NCI-H2171 (cell line): Measurements from ENCODE around the gene RNF20.
A peak's percentile ranks its signal among the peaks of the same experiment; 100 is the strongest.
"Not testable (repeated sequence)": the region's sequence is repeated elsewhere in the genome, so short reads cannot be mapped to it uniquely, and the experiment has no call there.

ENCODE experiments used
- DNase-seq: peaks from one replicate; lab custom pipeline; 2025; lab: John Stamatoyannopoulos, UW

Gene RNF20

DNA sequence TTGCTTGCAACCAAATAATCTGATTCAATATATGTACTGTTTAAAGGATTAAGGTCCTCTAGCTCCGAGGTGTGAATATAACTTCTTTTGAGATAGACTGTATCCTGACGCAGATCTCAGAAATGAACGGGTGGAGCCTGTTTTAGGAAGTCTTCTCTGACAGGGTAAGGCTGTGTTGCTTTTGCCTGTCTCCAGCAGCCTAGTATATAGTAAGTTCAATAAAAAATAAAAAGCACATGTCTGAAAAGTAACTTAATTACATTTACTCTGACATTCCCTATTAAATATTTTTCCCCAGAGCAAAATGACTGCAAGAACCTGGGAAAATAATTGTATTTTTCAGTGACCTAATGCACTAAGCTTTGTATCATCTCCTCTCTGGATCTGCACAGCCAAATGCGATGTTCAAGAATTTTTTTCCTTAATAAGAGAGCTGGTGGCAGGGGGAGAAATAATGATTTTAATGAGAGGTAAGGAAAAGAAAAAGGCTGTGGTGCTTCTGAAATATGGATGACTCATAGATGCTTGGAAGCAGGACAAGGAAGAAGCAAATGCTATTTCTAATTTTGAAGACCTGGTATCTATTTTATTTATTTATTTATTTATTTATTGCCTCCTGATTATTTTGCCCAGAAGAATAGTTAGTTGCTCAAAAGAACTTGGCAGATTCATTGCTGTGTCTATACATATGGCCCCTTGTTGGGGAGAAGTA is 53.8 kb downstream of the RNF20 start:
- no peak for DNase-seq

DNA sequence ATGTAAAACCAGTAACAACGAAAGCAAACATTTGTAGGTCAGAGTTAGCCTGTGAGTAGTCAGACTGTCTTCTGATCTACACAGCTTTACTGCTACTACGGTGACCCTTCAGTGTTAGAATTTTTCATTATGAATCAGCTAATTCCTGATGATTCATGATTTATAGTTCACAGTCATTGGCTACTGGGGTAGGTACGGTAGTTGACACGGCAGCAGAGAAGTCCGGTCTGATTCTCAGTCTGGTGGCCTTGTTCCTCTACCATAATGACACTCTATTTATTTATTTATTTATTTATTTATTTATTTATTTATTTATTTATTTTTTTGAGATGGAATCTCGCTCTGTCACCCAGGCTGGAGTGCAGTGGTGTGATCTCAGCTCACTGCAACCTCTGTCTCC is 56.4 kb downstream of the RNF20 start:
- not testable (repeated sequence) for DNase-seq

- DNase-seq, result peak; percentile 47
Measured at GRCh38 chr9:101590901-101591300, 57.2 kb downstream of the RNF20 start.

GRCh38 chr9:101591787-101592446 is 58.3 kb downstream of the RNF20 start:
- no peak for DNase-seq

DNA sequence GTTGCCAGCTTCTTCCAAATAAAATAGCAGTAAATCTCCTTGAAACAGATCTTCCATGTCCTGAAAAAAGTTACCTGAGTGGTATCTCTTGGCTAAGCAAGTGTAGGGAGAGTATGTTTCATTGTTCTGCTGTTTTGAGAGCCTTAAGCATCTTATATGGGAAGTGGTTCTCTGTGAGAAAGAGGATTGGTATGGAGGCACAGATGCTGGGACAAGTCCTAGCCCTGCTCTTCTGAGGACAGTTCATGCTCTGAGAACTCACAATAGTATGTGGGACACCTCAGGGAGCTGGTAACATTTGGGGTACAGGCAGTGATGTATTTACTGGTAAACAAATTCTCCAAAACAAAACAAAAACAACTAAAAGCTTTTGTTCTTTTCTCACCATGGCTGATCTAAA is 59.1 kb downstream of the RNF20 start:
- no peak for DNase-seq

- no peak for DNase-seq
Measured at GRCh38 chr9:101593345-101593744, 59.7 kb downstream of the RNF20 start.

- DNase-seq, result no peak
Measured at GRCh38 chr9:101594796-101595195, 61.1 kb downstream of the RNF20 start, which contains the start of gene PPP3R2. TSS of gene PPP3R2 (minus strand) at chr9:101594969. CDS start at chr9:101594921, 48 bp downstream.

DNA sequence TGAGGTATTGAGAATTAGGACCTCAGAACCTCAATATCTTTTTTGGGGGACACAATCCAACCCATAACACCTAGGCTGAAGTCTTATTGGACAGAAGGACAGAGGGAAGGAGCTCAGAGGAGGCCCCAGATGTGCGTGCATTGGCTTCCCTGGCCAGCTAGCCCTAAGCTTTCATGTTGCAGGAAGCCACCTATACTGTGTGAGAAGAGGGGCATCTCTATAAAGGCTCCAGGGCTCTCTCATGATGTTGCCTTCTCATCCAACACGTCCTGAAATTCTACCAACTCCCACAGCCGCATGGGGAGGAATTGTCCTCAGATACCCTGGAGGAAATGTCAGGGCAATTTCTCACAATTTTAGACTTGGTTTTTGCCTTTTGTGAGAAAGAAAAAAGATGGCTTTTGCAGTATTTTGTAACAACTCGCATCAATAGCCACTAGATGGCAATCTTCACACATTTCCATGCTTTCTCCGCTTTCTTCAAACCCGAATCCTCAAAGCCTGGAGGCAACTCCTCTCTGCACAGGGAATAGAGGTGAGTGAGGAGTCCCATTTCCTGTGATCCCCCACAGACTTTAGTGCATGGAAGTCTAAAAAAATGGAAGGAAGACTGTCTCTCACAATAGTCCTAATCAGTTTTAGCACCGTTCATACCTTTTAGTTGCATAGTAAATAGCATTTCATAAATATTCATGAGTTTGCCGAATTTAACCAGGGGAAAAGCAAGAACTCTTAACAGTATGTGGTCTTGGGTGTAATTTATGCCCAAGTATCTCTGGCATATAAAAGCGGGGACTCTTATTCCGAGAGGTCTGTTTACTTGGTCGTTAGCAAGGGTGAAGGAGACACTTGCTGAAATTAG is 68.5 kb downstream of the RNF20 start:
- DNase-seq, result peak; percentile 58

- DNase-seq, result no peak
Measured at GRCh38 chr9:101604296-101604695, 70.6 kb downstream of the RNF20 start.

DNA sequence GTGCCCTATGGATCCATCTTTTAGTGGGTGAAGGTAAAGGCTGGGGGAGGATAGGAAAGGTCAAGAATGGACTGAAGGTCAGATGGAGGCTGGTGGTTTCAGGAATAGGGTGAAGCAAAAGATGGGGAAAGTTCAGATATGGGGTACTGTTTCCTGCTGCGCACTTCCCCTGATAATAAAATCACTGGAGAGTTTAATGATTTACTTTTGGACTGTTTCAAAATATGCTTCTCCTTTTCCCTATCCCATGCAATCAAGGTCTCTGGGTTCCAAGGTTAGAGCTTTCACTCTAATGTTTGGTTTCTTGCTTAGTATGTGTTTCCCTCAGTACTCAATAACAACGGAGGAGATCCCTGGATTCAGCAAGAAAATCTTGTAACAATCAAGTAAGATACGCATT is 71.9 kb downstream of the RNF20 start:
- DNase-seq, result no peak
